Prostate gland (tissue), 2 donors: Measurements from ENCODE around the gene UBR7.
A peak's percentile ranks its signal among the peaks of the same experiment; 100 is the strongest.

ENCODE experiments used
- CTCF ChIP-seq, 4 experiments: fragments of 200-600 bp in 2 of 4; fragments of 450-650 bp in 2 of 4; sonication (generic) in 2 of 4; IDR thresholded peaks; 1 replicate in 3 of 4; 2 replicates in 1 of 4; pipeline ENCODE4 v1.5.1; 2016 to 2019; ENCODE audit warnings: antibody characterized with exemption in 4 of 4, mild to moderate bottlenecking in 2 of 4, moderate library complexity in 2 of 4
- POLR2A ChIP-seq: fragments of 450-650 bp; IDR thresholded peaks from one replicate; pipeline ENCODE4 v1.6.1; 2016; ENCODE audit warnings: antibody characterized with exemption, mild to moderate bottlenecking
- POLR2AphosphoS5 ChIP-seq: sonication (generic); formaldehyde crosslinking; IDR thresholded peaks from one replicate; pipeline ENCODE4 v1.6.1; 2017; ENCODE audit warnings: antibody characterized with exemption

DNA sequence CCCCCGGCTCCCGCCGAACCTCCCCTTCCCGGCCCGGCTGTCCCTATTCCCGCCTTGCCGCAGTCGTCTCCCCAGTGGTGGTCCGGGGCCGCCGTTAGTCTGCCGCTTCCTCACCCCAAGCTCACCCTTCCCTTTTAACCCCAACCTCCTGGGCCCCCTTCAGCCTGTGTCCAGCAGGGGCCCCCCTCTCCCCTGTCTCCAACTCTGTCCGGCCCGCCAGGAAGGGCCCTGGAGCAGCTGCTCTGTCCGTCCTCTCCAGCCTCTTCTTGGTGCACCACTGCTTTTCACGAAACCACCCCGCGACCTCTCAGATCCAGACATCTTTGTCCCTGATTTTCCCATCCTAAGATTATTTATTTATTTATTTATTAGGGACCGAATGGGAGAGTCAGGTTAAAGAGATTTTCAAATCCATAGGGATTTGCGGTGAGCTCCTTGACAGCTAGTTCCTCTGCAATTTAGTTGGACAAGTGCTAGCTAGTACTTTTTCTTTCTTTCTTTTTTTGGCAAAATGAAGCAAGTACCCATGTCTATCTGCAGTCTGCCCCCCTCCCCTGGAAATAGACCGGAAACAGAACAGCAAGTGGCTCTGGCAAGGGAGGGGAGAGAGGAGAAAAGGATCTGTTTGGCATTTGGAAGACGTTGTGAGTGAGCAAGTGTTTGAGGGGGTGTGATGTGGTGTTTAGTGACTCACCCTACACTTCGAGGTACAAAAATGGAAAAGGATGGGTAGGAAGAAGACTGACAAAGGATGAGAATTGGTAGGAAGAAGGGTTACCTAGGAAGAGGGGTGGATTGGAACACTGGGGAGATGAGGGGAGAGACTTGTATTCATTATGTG is 632 bp downstream of the UBR7 start:
- TF ChIP-seq CTCF (IDR thresholded peaks at IDR 0.05) (peak in 1 of 4 experiments; percentile 29), POLR2A (no peak), POLR2AphosphoS5 (no peak)
